ENCODE results near the gene TMEM117. TPM values are rescaled to one million over a fixed set of nuclear protein-coding genes. Genes with fewer than 3 reads are reported as not detected.

TMEM117 gene
- polyA plus RNA-seq, 1 donor (not counting 4 experiments of a cell fraction or from before 2014, with no cell fraction given), result 8.5 TPM

DNA sequence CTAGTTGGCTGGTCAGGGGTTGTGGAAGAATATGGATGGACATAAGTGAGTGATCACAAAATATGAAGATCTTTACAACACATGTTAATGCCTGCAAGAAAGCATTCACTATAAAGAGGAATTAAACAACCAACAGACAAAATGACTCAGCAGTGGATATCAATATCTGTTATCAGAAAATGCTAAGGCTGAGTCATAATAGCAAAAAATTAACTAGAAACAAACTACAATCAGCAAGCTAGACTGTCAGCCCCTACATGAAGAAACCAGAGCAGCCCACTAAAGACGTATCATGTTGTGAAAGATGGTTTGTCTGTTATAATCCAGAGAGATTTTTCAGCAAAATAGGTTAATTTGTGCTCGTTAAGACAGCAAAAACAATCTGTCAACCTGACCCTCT lies 567.3 kb downstream of the TMEM117 start:
- Histone ChIP-seq H3K9me1 (ENCODE audit: control insufficient read depth, extremely low read depth, insufficient read depth, low read length) (no peaks in the 10 kb centered on the region), H3K79me2 (ENCODE audit: control insufficient read depth, insufficient read depth, low read length) (no peaks in the 10 kb centered on the region), H3K4me3 (ENCODE audit: control insufficient read depth in 2 of 3, extremely low read depth in 1 of 3, insufficient read depth in 2 of 3, low read depth in 1 of 3, low read length in 3 of 3) (no peak overlapping the region), H3K4me1 (ENCODE audit: control insufficient read depth, extremely low read depth, insufficient read depth, low read length) (no peaks in the 10 kb centered on the region), H3K4me2 (ENCODE audit: control insufficient read depth, extremely low read depth, insufficient read depth, low read depth, low read length) (no peak overlapping the region), H3K9ac (ENCODE audit: control insufficient read depth, extremely low read depth, insufficient read depth, low read length) (no peak overlapping the region), H3K36me3 (ENCODE audit: control insufficient read depth in 2 of 2, extremely low read depth in 1 of 2, insufficient read depth in 2 of 2, low read length in 2 of 2) (no peaks in the 10 kb centered on the region), H4K20me1 (ENCODE audit: control insufficient read depth, extremely low read depth, insufficient read depth, low read length) (no peaks in the 10 kb centered on the region), H2AFZ (ENCODE audit: control insufficient read depth, low read length) (no peak overlapping the region), H3K27me3 (ENCODE audit: control insufficient read depth, extremely low read depth, insufficient read depth, low read length) (peaks cover 4% of the 10 kb centered on the region), H3K9me3 (ENCODE audit: control insufficient read depth, low read depth, low read length) (no peaks in the 10 kb centered on the region), H3K27ac (ENCODE audit: control insufficient read depth, insufficient read depth, low read length) (no peak overlapping the region)
- FAIRE-seq, result no peak
- dilution Hi-C loops (cut with MboI; ENCODE audit: extremely low pct_ligation_motif_present, low sequenced_read_pairs), result no loop called here
- DNase-seq (ENCODE audit: low read depth, low spot score), result no peak
- no peak for TF ChIP-seq EZH2 (IDR thresholded peaks at IDR 0.05; ENCODE audit: low read length)
- TF ChIP-seq, protein P1, sequence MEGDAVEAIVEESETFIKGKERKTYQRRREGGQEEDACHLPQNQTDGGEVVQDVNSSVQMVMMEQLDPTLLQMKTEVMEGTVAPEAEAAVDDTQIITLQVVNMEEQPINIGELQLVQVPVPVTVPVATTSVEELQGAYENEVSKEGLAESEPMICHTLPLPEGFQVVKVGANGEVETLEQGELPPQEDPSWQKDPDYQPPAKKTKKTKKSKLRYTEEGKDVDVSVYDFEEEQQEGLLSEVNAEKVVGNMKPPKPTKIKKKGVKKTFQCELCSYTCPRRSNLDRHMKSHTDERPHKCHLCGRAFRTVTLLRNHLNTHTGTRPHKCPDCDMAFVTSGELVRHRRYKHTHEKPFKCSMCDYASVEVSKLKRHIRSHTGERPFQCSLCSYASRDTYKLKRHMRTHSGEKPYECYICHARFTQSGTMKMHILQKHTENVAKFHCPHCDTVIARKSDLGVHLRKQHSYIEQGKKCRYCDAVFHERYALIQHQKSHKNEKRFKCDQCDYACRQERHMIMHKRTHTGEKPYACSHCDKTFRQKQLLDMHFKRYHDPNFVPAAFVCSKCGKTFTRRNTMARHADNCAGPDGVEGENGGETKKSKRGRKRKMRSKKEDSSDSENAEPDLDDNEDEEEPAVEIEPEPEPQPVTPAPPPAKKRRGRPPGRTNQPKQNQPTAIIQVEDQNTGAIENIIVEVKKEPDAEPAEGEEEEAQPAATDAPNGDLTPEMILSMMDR (optimal IDR thresholded peaks at IDR 0.05 in 1 of 3, IDR thresholded peaks at IDR 0.05 in 1 of 3, conservative IDR thresholded peaks at IDR 0.05 in 1 of 3; ENCODE audit: extremely low read depth in 1 of 3, insufficient read depth in 2 of 3, low read length in 3 of 3), result no peak

DNA sequence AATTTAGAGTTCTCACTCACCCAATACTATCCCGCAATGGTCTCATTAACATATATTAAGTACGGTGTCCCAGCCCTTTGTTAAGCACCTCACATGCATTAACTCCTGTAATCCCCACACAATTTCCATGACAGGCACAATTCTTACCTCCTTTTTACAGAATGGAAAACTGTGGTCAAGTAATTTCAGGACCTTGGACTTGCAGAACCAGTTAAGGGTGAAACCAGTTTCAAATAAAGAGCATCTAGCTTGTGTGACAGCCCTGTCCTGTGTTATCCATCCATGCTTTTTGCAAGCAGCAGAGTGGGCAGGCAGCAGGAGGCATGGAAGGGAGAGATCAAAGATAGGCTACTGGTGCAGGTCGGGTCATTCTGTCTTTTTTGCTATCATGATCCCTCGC lies 569.4 kb downstream of the TMEM117 start:
- Histone ChIP-seq H3K27ac (ENCODE audit: control insufficient read depth, insufficient read depth, low read length) (no peak overlapping the region), H3K9me3 (ENCODE audit: control insufficient read depth, low read depth, low read length) (no peaks in the 10 kb centered on the region), H3K9me1 (ENCODE audit: control insufficient read depth, extremely low read depth, insufficient read depth, low read length) (no peaks in the 10 kb centered on the region), H2AFZ (ENCODE audit: control insufficient read depth, low read length) (no peak overlapping the region), H3K4me1 (ENCODE audit: control insufficient read depth, extremely low read depth, insufficient read depth, low read length) (no peaks in the 10 kb centered on the region), H3K27me3 (ENCODE audit: control insufficient read depth, extremely low read depth, insufficient read depth, low read length) (peaks cover 4% of the 10 kb centered on the region), H4K20me1 (ENCODE audit: control insufficient read depth, extremely low read depth, insufficient read depth, low read length) (no peaks in the 10 kb centered on the region), H3K36me3 (ENCODE audit: control insufficient read depth in 2 of 2, extremely low read depth in 1 of 2, insufficient read depth in 2 of 2, low read length in 2 of 2) (no peaks in the 10 kb centered on the region), H3K4me2 (ENCODE audit: control insufficient read depth, extremely low read depth, insufficient read depth, low read depth, low read length) (no peak overlapping the region), H3K4me3 (ENCODE audit: control insufficient read depth in 2 of 3, extremely low read depth in 1 of 3, insufficient read depth in 2 of 3, low read depth in 1 of 3, low read length in 3 of 3) (no peak overlapping the region), H3K9ac (ENCODE audit: control insufficient read depth, extremely low read depth, insufficient read depth, low read length) (no peak overlapping the region), H3K79me2 (ENCODE audit: control insufficient read depth, insufficient read depth, low read length) (no peaks in the 10 kb centered on the region)
- FAIRE-seq (no peak), DNase-seq (ENCODE audit: low read depth, low spot score) (no peak)
- dilution Hi-C loops (cut with MboI; ENCODE audit: extremely low pct_ligation_motif_present, low sequenced_read_pairs), result no loop called here
- no peak for TF ChIP-seq EZH2 (IDR thresholded peaks at IDR 0.05; ENCODE audit: low read length)
- TF ChIP-seq, protein P1 (optimal IDR thresholded peaks at IDR 0.05 in 1 of 3, IDR thresholded peaks at IDR 0.05 in 1 of 3, conservative IDR thresholded peaks at IDR 0.05 in 1 of 3; ENCODE audit: extremely low read depth in 1 of 3, insufficient read depth in 2 of 3, low read length in 3 of 3), result no peak

Measured in keratinocyte (primary cell).